HEK293 (cell line): ENCODE data around the gene SYNDIG1.

Experiments used
- CTCF ChIA-PET: fragments of 350-600 bp; formaldehyde crosslinking; extraction: SDS; loops from one replicate; lab custom pipeline; 2021; ENCODE audit warnings: antibody characterized with exemption; lab: Yijun Ruan, JAX
- POLR2A ChIA-PET: fragments of 300-600 bp; formaldehyde crosslinking; extraction: SDS; loops from one replicate; lab custom pipeline; 2020; ENCODE audit warnings: antibody characterized with exemption, inconsistent platforms; lab: Yijun Ruan, JAX
- H3K27ac ChIP-seq: fragments of 200-500 bp; sonication (Bioruptor generic); 2 replicates; pipeline ENCODE4 v1.5.1; 2014; ENCODE audit warnings: low read depth, low read length, control low read depth, inconsistent platforms; ENCODE audit errors: extremely low read depth
- H3K36me3 ChIP-seq, 2 experiments: fragments of 200-500 bp in 1 of 2; sonication (Bioruptor generic) in 1 of 2; 1 replicate in 1 of 2; 2 replicates in 1 of 2; pipeline ENCODE4 v1.5.1; 2014 to 2017; ENCODE audit warnings: inconsistent platforms in 2 of 2, low read length in 2 of 2; ENCODE audit not compliant: control insufficient read depth in 2 of 2, insufficient read depth in 1 of 2
- H3K4me1 ChIP-seq: fragments of 200-500 bp; sonication (Bioruptor generic); 2 replicates; pipeline ENCODE4 v1.5.1; 2014; ENCODE audit warnings: mild to moderate bottlenecking, low read length, inconsistent platforms; ENCODE audit not compliant: control insufficient read depth, insufficient read depth
- H3K4me3 ChIP-seq: 2 replicates; pipeline ENCODE4 v1.5.1; 2011; ENCODE audit warnings: low read depth, mild to moderate bottlenecking, control low read depth, low read length, moderate library complexity
- H3K9me3 ChIP-seq: fragments of 200-500 bp; sonication (Bioruptor generic); 2 replicates; pipeline ENCODE4 v1.5.1; 2014; ENCODE audit warnings: low read depth, low read length, inconsistent platforms; ENCODE audit not compliant: control insufficient read depth, insufficient read depth
- SCRT1 ChIP-seq: fragments of 450-650 bp; formaldehyde crosslinking; IDR thresholded peaks from 2 replicates; pipeline ENCODE4 v1.5.1; 2016; ENCODE audit warnings: missing biosample characterization, missing genetic modification characterization, borderline replicate concordance
- SP7 ChIP-seq: fragments of 450-650 bp; formaldehyde crosslinking; IDR thresholded peaks from 2 replicates; pipeline ENCODE4 v1.5.1; 2016; ENCODE audit warnings: missing biosample characterization, missing genetic modification characterization
- ZIC2 ChIP-seq: fragments of 450-650 bp; formaldehyde crosslinking; IDR thresholded peaks from 2 replicates; pipeline ENCODE4 v1.5.1; 2016; ENCODE audit warnings: missing biosample characterization, missing genetic modification characterization
- ZNF157 ChIP-seq: fragments of 450-650 bp; formaldehyde crosslinking; IDR thresholded peaks from 2 replicates; pipeline ENCODE4 v1.5.1; 2016; ENCODE audit warnings: missing biosample characterization, missing genetic modification characterization
- ZNF324 ChIP-seq: fragments of 450-650 bp; formaldehyde crosslinking; IDR thresholded peaks from 2 replicates; pipeline ENCODE4 v1.5.1; 2016; ENCODE audit warnings: missing biosample characterization, missing genetic modification characterization
- ZNF341 ChIP-seq: fragments of 450-650 bp; formaldehyde crosslinking; IDR thresholded peaks from 2 replicates; pipeline ENCODE4; 2016; ENCODE audit warnings: low read depth, missing biosample characterization, missing genetic modification characterization
- ZNF398 ChIP-seq: fragments of 450-650 bp; formaldehyde crosslinking; IDR thresholded peaks from 2 replicates; pipeline ENCODE4 v1.5.1; 2017; ENCODE audit warnings: missing biosample characterization, missing genetic modification characterization
- ZNF433 ChIP-seq: fragments of 450-650 bp; formaldehyde crosslinking; IDR thresholded peaks from 2 replicates; pipeline ENCODE4 v1.5.1; 2016; ENCODE audit warnings: missing biosample characterization, missing genetic modification characterization, low read depth
- ZNF529 ChIP-seq: fragments of 450-650 bp; formaldehyde crosslinking; IDR thresholded peaks from 2 replicates; pipeline ENCODE4 v1.5.1; 2017; ENCODE audit warnings: missing genetic modification characterization, missing biosample characterization; ENCODE audit not compliant: insufficient replicate concordance
- ZNF555 ChIP-seq: fragments of 450-650 bp; formaldehyde crosslinking; conservative IDR thresholded peaks from 2 replicates; pipeline ENCODE4 v1.5.1; 2017; ENCODE audit warnings: missing biosample characterization, mild to moderate bottlenecking, missing genetic modification characterization, inconsistent platforms
- ZNF623 ChIP-seq: fragments of 450-650 bp; formaldehyde crosslinking; IDR thresholded peaks from 2 replicates; pipeline ENCODE4 v1.5.1; 2016; ENCODE audit warnings: missing biosample characterization, missing genetic modification characterization
- ZNF626 ChIP-seq: fragments of 450-650 bp; sonication (Bioruptor Pico); formaldehyde crosslinking; IDR thresholded peaks from 2 replicates; pipeline ENCODE4 v1.5.1; 2018; ENCODE audit warnings: missing biosample characterization, missing genetic modification characterization, inconsistent platforms
- ZNF660 ChIP-seq: fragments of 450-650 bp; IDR thresholded peaks from 2 replicates; pipeline ENCODE4 v1.5.1; 2018; ENCODE audit warnings: missing biosample characterization, mild to moderate bottlenecking, missing genetic modification characterization
- TF ChIP-seq, protein P1 (sequence below): fragments of 450-650 bp; formaldehyde crosslinking; conservative IDR thresholded peaks from 2 replicates; pipeline ENCODE4 v1.5.1; 2016; ENCODE audit warnings: low read depth, missing biosample characterization, missing genetic modification characterization
- TF ChIP-seq, protein P2 (sequence below): fragments of 450-650 bp; formaldehyde crosslinking; IDR thresholded peaks from 2 replicates; pipeline ENCODE4 v1.5.1; 2016; ENCODE audit warnings: missing biosample characterization, missing genetic modification characterization

SYNDIG1 gene

GRCh38 chr20:24470746-24471582 is 1.5 kb downstream of the SYNDIG1 start:
- peaks cover 6% of the 10 kb centered on the region; the same call in 1 of the 2 replicates for H3K4me1 ChIP-seq
- peak overlapping the region; percentile 63 for H3K4me3 ChIP-seq
- TF ChIP-seq ZNF341 (tag by site-specific recombination) (no peak), ZNF398 (tag by site-specific recombination) (no peak), ZNF433 (tag by site-specific recombination) (no peak), ZIC2 (no peak)
- TF ChIP-seq, all 188 proteins: peak for 0
- no peaks in the 10 kb centered on the region for H3K9me3 ChIP-seq
- H3K27ac ChIP-seq: no peak overlapping the region
- ChIA-PET CTCF (interaction anchor here (0.6 to 1.1 kb wide), 2 partner anchors 22 to 33 kb away, joined by 4 to 5 read pairs; no protein-coding TSS in a partner anchor), POLR2A (interaction anchor here (0.8 kb wide), 1 partner anchor 30 kb away, joined by 3 read pairs; no protein-coding TSS in a partner anchor)
- H3K36me3 ChIP-seq: no peaks in the 10 kb centered on the region

DNA sequence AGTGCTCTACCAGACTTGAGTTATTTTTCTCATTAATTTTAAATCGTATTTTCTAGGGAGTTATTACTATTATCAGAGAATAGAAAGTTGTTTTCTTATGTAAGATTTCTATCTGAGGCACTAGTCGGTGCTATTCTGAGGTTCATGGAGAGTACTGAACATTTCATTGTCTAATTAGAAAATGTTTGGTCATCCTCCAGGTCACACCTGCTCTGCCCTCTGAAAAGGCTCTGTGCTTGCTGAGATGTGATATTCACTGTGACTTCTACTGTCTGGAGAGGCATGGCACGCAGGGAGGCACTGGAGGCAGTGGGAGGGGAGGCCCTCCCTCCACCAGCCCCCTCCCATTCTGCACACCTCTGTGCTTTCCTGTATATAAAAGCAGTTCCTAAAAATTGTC is 3.0 kb downstream of the SYNDIG1 start:
- H3K4me1 ChIP-seq: peaks cover 6% of the 10 kb centered on the region; the same call in 1 of the 2 replicates
- ChIA-PET POLR2A (no interaction called here), CTCF (no interaction called here)

GRCh38 chr20:24473435-24474223 is 4.2 kb downstream of the SYNDIG1 start:
- ChIA-PET POLR2A (no interaction called here), CTCF (no interaction called here)
- Histone ChIP-seq H3K27ac (no peak overlapping the region), H3K9me3 (no peaks in the 10 kb centered on the region), H3K36me3 (no peaks in the 10 kb centered on the region), H3K4me1 (peaks cover 6% of the 10 kb centered on the region; the same call in 1 of the 2 replicates), H3K4me3 (no peak overlapping the region)
- TF ChIP-seq SP7 (tag by site-specific recombination): no peak
- no peak for TF ChIP-seq ZNF324 (tag by site-specific recombination)
- peak; percentile 75 for TF ChIP-seq ZNF529 (tag by site-specific recombination)

More for the DNA sequence above, 3.0 kb downstream of the SYNDIG1 start:
- no peak for TF ChIP-seq SCRT1 (tag by site-specific recombination)
- TF ChIP-seq ZNF623 (tag by site-specific recombination): no peak
- TF ChIP-seq, protein P1, sequence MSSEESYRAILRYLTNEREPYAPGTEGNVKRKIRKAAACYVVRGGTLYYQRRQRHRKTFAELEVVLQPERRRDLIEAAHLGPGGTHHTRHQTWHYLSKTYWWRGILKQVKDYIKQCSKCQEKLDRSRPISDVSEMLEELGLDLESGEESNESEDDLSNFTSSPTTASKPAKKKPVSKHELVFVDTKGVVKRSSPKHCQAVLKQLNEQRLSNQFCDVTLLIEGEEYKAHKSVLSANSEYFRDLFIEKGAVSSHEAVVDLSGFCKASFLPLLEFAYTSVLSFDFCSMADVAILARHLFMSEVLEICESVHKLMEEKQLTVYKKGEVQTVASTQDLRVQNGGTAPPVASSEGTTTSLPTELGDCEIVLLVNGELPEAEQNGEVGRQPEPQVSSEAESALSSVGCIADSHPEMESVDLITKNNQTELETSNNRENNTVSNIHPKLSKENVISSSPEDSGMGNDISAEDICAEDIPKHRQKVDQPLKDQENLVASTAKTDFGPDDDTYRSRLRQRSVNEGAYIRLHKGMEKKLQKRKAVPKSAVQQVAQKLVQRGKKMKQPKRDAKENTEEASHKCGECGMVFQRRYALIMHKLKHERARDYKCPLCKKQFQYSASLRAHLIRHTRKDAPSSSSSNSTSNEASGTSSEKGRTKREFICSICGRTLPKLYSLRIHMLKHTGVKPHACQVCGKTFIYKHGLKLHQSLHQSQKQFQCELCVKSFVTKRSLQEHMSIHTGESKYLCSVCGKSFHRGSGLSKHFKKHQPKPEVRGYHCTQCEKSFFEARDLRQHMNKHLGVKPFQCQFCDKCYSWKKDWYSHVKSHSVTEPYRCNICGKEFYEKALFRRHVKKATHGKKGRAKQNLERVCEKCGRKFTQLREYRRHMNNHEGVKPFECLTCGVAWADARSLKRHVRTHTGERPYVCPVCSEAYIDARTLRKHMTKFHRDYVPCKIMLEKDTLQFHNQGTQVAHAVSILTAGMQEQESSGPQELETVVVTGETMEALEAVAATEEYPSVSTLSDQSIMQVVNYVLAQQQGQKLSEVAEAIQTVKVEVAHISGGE (tag by site-specific recombination): no peak
- TF ChIP-seq ZNF660: no peak
- no peak for TF ChIP-seq ZNF626 (tag by site-specific recombination)
- TF ChIP-seq ZNF157: no peak
- TF ChIP-seq, protein P2, sequence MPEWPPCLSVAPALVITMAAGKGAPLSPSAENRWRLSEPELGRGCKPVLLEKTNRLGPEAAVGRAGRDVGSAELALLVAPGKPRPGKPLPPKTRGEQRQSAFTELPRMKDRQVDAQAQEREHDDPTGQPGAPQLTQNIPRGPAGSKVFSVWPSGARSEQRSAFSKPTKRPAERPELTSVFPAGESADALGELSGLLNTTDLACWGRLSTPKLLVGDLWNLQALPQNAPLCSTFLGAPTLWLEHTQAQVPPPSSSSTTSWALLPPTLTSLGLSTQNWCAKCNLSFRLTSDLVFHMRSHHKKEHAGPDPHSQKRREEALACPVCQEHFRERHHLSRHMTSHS (tag by site-specific recombination): no peak
- no peak for TF ChIP-seq ZNF555 (tag by site-specific recombination)
- no peak overlapping the region for H3K27ac ChIP-seq
- H3K36me3 ChIP-seq: no peaks in the 10 kb centered on the region
- no peak overlapping the region for H3K4me3 ChIP-seq
- H3K9me3 ChIP-seq: no peaks in the 10 kb centered on the region
